H1 (cell line): Measurements from ENCODE around the gene OSBPL5. TPM values are rescaled to one million over a fixed set of nuclear protein-coding genes. Genes with fewer than 3 reads are reported as not detected.

Experiments
- ASH2L ChIP-seq: fragments of 200-600, 300-600 bp; sonication (generic); IDR thresholded peaks from one replicate; pipeline ENCODE4 v1.7.1; 2017; ENCODE audit warnings: low read length
- BRCA1 ChIP-seq: IDR thresholded peaks from 2 replicates; pipeline ENCODE4 v1.6.1; 2012; ENCODE audit warnings: low read depth, low read length, improper control_type of control experiment
- CHD2 ChIP-seq: IDR thresholded peaks from 2 replicates; pipeline ENCODE4 v1.6.1; 2012; ENCODE audit warnings: low read length, improper control_type of control experiment
- CTCF ChIP-seq, 3 experiments: IDR thresholded peaks; 1 replicate in 2 of 3; 2 replicates in 1 of 3; pipeline versions ENCODE4 v1.5.1 to v1.6.1; 2011; ENCODE audit warnings: low read length in 3 of 3, mild to moderate bottlenecking in 3 of 3, inconsistent platforms in 2 of 3, low read depth in 1 of 3, moderate library complexity in 1 of 3; ENCODE audit not compliant: insufficient read depth in 1 of 3; ENCODE audit errors: control extremely low read depth in 1 of 3
- EZH2 ChIP-seq: fragments of 200-600 bp; sonication (generic); IDR thresholded peaks from 2 replicates; pipeline ENCODE4 v1.7.1; 2012; ENCODE audit warnings: low read depth, mild to moderate bottlenecking, moderate library complexity, low read length, inconsistent platforms; ENCODE audit not compliant: severe bottlenecking
- FOSL1 ChIP-seq: IDR thresholded peaks from 2 replicates; pipeline ENCODE4 v1.6.1; 2011; ENCODE audit warnings: mild to moderate bottlenecking, low read depth, low read length, moderate library complexity; ENCODE audit not compliant: insufficient read depth
- GABPA ChIP-seq: IDR thresholded peaks from 2 replicates; pipeline ENCODE4 v1.6.1; 2011; ENCODE audit warnings: mild to moderate bottlenecking, low read length, moderate library complexity, borderline replicate concordance; ENCODE audit not compliant: insufficient read depth
- GTF2F1 ChIP-seq: IDR thresholded peaks from 2 replicates; pipeline ENCODE4 v1.6.1; 2012; ENCODE audit warnings: low read depth, low read length, improper control_type of control experiment, borderline replicate concordance
- HDAC6 ChIP-seq: IDR thresholded peaks from one replicate; pipeline ENCODE4 v1.7.1; 2012; ENCODE audit warnings: low read depth, mild to moderate bottlenecking, inconsistent platforms, low read length, moderate library complexity
- JUND ChIP-seq: IDR thresholded peaks from 2 replicates; pipeline ENCODE4 v1.6.1; 2011; ENCODE audit warnings: mild to moderate bottlenecking, improper control_type of control experiment, low read length
- RAD21 ChIP-seq, 2 experiments: IDR thresholded peaks in 1 of 2; conservative IDR thresholded peaks in 1 of 2; 2 replicates each; pipeline ENCODE4 v1.6.1; 2011; ENCODE audit warnings: low read depth in 2 of 2, low read length in 2 of 2, improper control_type of control experiment in 1 of 2, inconsistent platforms in 1 of 2, mild to moderate bottlenecking in 1 of 2, moderate library complexity in 1 of 2
- RBBP5 ChIP-seq: IDR thresholded peaks from 2 replicates; pipeline ENCODE4 v1.7.1; 2012; ENCODE audit warnings: low read depth, mild to moderate bottlenecking, inconsistent platforms, low read length, moderate library complexity, borderline replicate concordance
- RFX5 ChIP-seq: IDR thresholded peaks from 2 replicates; pipeline ENCODE4 v1.6.1; 2011; ENCODE audit warnings: low read depth, low read length, improper control_type of control experiment, borderline replicate concordance
- SAP30 ChIP-seq: fragments of 300-600 bp; sonication (generic); IDR thresholded peaks from 2 replicates; pipeline ENCODE4 v1.7.1; 2012; ENCODE audit warnings: low read length, moderate library complexity, mild to moderate bottlenecking, inconsistent platforms; ENCODE audit not compliant: insufficient read depth, insufficient replicate concordance
- SIRT6 ChIP-seq: IDR thresholded peaks from one replicate; pipeline ENCODE4 v1.7.1; 2012; ENCODE audit warnings: low read length, inconsistent platforms
- SIX5 ChIP-seq: IDR thresholded peaks from 2 replicates; pipeline ENCODE4 v1.6.1; 2011; ENCODE audit warnings: mild to moderate bottlenecking, low read depth, low read length
- TCF12 ChIP-seq: IDR thresholded peaks from 2 replicates; pipeline ENCODE4 v1.6.1; 2011; ENCODE audit warnings: low read depth, mild to moderate bottlenecking, low read length
- USF2 ChIP-seq: IDR thresholded peaks from 2 replicates; pipeline ENCODE4 v1.6.1; 2011; ENCODE audit warnings: low read length, improper control_type of control experiment
- polyA plus RNA-seq, 7 experiments: library from polyadenylated mRNA; depleted of rRNA in 3 of 7; stranded (reverse) in 5 of 7; unstranded in 2 of 7; fragments of >200 nt in 5 of 7; fragments of 200-250 nt in 2 of 7; gene quantifications; 1 replicate in 5 of 7; 2 replicates in 1 of 7; 4 replicates in 1 of 7; pipeline versions ENCODE4 v1.2.1 to v1.2.3, GENCODE V29; 2011 to 2013; ENCODE audit warnings: missing spikeins in 2 of 7, mixed read lengths in 2 of 7
- total RNA-seq: library from RNA; stranded (reverse); fragmentation: NEBNext Ultra II Directional; extraction: Animal tissue kit (Norgen Biotek cat#: 25700); gene quantifications from 2 replicates; pipeline ENCODE4 v1.2.1, GENCODE V29; 2021
- TF ChIP-seq, protein P1 (sequence below): IDR thresholded peaks from 2 replicates; pipeline ENCODE4 v1.6.1; 2011; ENCODE audit warnings: low read depth, mild to moderate bottlenecking, low read length; ENCODE audit not compliant: insufficient read depth

The OSBPL5 gene
- total and polyA plus RNA-seq, 2 of the 8 experiments (the other 6 are each of a cell fraction or from before 2014, with no cell fraction given), result 3.4 to 9.9 TPM

- TF ChIP-seq RBBP5 (no peak), RAD21 (IDR thresholded peaks at IDR 0.05 in 1 of 2, conservative IDR thresholded peaks at IDR 0.05 in 1 of 2; ENCODE audit: low read depth in 2 of 2, low read length in 2 of 2) (peak in 1 of 2 experiments; percentile 16; a peak in 1 of 4 replicates), SAP30 (no peak), USF2 (no peak), EZH2 (no peak), BRCA1 (no peak), SIRT6 (no peak), GTF2F1 (no peak), FOSL1 (no peak), JUND (no peak), ASH2L (no peak), RFX5 (no peak), GABPA (no peak), HDAC6 (no peak), TCF12 (no peak), CTCF (IDR thresholded peaks at IDR 0.05; ENCODE audit: control extremely low read depth in 1 of 3, insufficient read depth in 1 of 3, low read depth in 1 of 3, low read length in 3 of 3) (peak; percentile 52 to 72 (median 59)), CHD2 (no peak), SIX5 (no peak)
- TF ChIP-seq, protein P1, sequence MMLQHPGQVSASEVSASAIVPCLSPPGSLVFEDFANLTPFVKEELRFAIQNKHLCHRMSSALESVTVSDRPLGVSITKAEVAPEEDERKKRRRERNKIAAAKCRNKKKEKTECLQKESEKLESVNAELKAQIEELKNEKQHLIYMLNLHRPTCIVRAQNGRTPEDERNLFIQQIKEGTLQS, result no peak
Measured at GRCh38 chr11:3058753-3059664, 106.1 kb downstream of the OSBPL5 start (continued).
